OCI-LY1 (cell line): Measurements from ENCODE around the gene SOWAHB.
"Not testable (repeated sequence)": the region's sequence is repeated elsewhere in the genome, so short reads cannot be mapped to it uniquely, and the experiment has no call there.

ENCODE experiments used
- H2AFZ ChIP-seq: fragments of 200-600 bp; sonication (generic), shearing (Covaris generic); 2 replicates; pipeline ENCODE4 v1.6.0; 2014; ENCODE audit warnings: antibody characterized with exemption, mild to moderate bottlenecking, low read length
- H3F3A ChIP-seq: fragments of 200-600 bp; sonication (generic), shearing (Covaris generic); 2 replicates; pipeline ENCODE4 v1.6.0; 2014; ENCODE audit warnings: mild to moderate bottlenecking, antibody characterized with exemption, low read length, moderate library complexity; ENCODE audit not compliant: insufficient read depth
- H3K27ac ChIP-seq: fragments of 200-600 bp; sonication (generic); 2 replicates; pipeline ENCODE4 v1.5.1; 2014; ENCODE audit warnings: low read length, mixed run types, mild to moderate bottlenecking, low read depth; ENCODE audit not compliant: poor library complexity, severe bottlenecking
- H3K27me3 ChIP-seq: fragments of 200-600 bp; sonication (generic); 2 replicates; pipeline ENCODE4 v1.6.0; 2014; ENCODE audit warnings: antibody characterized with exemption, mild to moderate bottlenecking, low read length, moderate library complexity; ENCODE audit not compliant: insufficient read depth
- H3K36me3 ChIP-seq: fragments of 200-600 bp; sonication (generic); 2 replicates; pipeline ENCODE4 v1.6.1; 2014; ENCODE audit warnings: mild to moderate bottlenecking, antibody characterized with exemption, low read length, moderate library complexity, mixed read lengths; ENCODE audit not compliant: insufficient read depth
- H3K4me1 ChIP-seq: fragments of 200-600 bp; sonication (generic); 2 replicates; pipeline ENCODE4 v1.5.1; 2014; ENCODE audit warnings: mild to moderate bottlenecking, low read length, moderate library complexity; ENCODE audit not compliant: insufficient read depth, severe bottlenecking
- H3K4me2 ChIP-seq: fragments of 200-600 bp; sonication (generic), shearing (Covaris generic); 2 replicates; pipeline ENCODE4 v1.6.1; 2014; ENCODE audit warnings: low read length
- H3K4me3 ChIP-seq: fragments of 200-600 bp; sonication (generic); 2 replicates; pipeline ENCODE4 v1.5.1; 2014; ENCODE audit warnings: low read length, low read depth, mild to moderate bottlenecking, mixed read lengths; ENCODE audit not compliant: poor library complexity, severe bottlenecking
- H3K79me2 ChIP-seq: fragments of 200-600 bp; shearing (Covaris generic); 2 replicates; pipeline ENCODE4 v1.6.1; 2016; ENCODE audit warnings: mixed run types, low read length, mixed read lengths; ENCODE audit not compliant: insufficient read depth
- H3K9ac ChIP-seq: fragments of 200-600 bp; sonication (generic), shearing (Covaris generic); 2 replicates; pipeline ENCODE4 v1.6.1; 2014; ENCODE audit warnings: mild to moderate bottlenecking, low read length, mixed read lengths
- H3K9me2 ChIP-seq: fragments of 200-600 bp; sonication (generic), shearing (Covaris generic); 2 replicates; pipeline ENCODE4 v1.6.1; 2014; ENCODE audit warnings: low read depth, mild to moderate bottlenecking, low read length, mixed read lengths
- H3K9me3 ChIP-seq: fragments of 200-600 bp; shearing (Covaris generic); 2 replicates; pipeline ENCODE4 v1.6.1; 2014; ENCODE audit warnings: low read length, mixed read lengths
- H4K20me1 ChIP-seq: fragments of 200-600 bp; sonication (generic), shearing (Covaris generic); 2 replicates; pipeline ENCODE4 v1.6.0; 2016; ENCODE audit warnings: mild to moderate bottlenecking, low read length; ENCODE audit not compliant: insufficient read depth
- EZH2 ChIP-seq: fragments of 200-600 bp; sonication (generic), shearing (Covaris generic); IDR thresholded peaks from 2 replicates; pipeline ENCODE4 v1.8.0; 2017; ENCODE audit warnings: borderline replicate concordance, mixed run types, mild to moderate bottlenecking, antibody characterized with exemption, low read length, moderate library complexity, mixed read lengths
- TF ChIP-seq, protein P1 (sequence below): fragments of 200-600 bp; sonication (generic), shearing (Covaris generic); IDR thresholded peaks from 2 replicates; pipeline ENCODE4 v1.5.1; 2017; ENCODE audit warnings: mild to moderate bottlenecking, antibody characterized with exemption, low read length, moderate library complexity, mixed read lengths

The SOWAHB gene

GRCh38 chr4:76881375-76881774 is 16.6 kb downstream of the SOWAHB start:
- no peaks in the 10 kb centered on the region for H3K27me3 ChIP-seq

GRCh38 chr4:76879731-76880364 is 18.1 kb downstream of the SOWAHB start:
- Histone ChIP-seq H3K36me3 (no peaks in the 10 kb centered on the region), H2AFZ (no peak overlapping the region), H3K4me2 (no peak overlapping the region), H3K9me2 (no peaks in the 10 kb centered on the region), H3K4me1 (no peaks in the 10 kb centered on the region), H3K27ac (no peak overlapping the region), H4K20me1 (no peaks in the 10 kb centered on the region), H3F3A (no peaks in the 10 kb centered on the region), H3K9ac (no peak overlapping the region), H3K79me2 (no peaks in the 10 kb centered on the region), H3K4me3 (no peak overlapping the region), H3K9me3 (no peaks in the 10 kb centered on the region), H3K27me3 (no peaks in the 10 kb centered on the region)
- TF ChIP-seq, protein P1, sequence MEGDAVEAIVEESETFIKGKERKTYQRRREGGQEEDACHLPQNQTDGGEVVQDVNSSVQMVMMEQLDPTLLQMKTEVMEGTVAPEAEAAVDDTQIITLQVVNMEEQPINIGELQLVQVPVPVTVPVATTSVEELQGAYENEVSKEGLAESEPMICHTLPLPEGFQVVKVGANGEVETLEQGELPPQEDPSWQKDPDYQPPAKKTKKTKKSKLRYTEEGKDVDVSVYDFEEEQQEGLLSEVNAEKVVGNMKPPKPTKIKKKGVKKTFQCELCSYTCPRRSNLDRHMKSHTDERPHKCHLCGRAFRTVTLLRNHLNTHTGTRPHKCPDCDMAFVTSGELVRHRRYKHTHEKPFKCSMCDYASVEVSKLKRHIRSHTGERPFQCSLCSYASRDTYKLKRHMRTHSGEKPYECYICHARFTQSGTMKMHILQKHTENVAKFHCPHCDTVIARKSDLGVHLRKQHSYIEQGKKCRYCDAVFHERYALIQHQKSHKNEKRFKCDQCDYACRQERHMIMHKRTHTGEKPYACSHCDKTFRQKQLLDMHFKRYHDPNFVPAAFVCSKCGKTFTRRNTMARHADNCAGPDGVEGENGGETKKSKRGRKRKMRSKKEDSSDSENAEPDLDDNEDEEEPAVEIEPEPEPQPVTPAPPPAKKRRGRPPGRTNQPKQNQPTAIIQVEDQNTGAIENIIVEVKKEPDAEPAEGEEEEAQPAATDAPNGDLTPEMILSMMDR = no peak
- no peak for TF ChIP-seq EZH2

More at GRCh38 chr4:76881375-76881774, 16.6 kb downstream of the SOWAHB start:
- no peak overlapping the region for H3K4me3 ChIP-seq
- H3K79me2 ChIP-seq = no peaks in the 10 kb centered on the region
- H4K20me1 ChIP-seq = no peaks in the 10 kb centered on the region
- no peaks in the 10 kb centered on the region for H3K9me2 ChIP-seq
- no peaks in the 10 kb centered on the region for H3K36me3 ChIP-seq
- H3K9ac ChIP-seq = no peak overlapping the region
- H3K4me2 ChIP-seq = no peak overlapping the region
- H3K27ac ChIP-seq = no peak overlapping the region
- no peak overlapping the region for H2AFZ ChIP-seq
- no peak for TF ChIP-seq EZH2
- TF ChIP-seq, protein P1 = no peak
- H3F3A ChIP-seq = no peaks in the 10 kb centered on the region
- H3K9me3 ChIP-seq = no peaks in the 10 kb centered on the region
- H3K4me1 ChIP-seq = no peaks in the 10 kb centered on the region

GRCh38 chr4:76878641-76879165 is 19.2 kb downstream of the SOWAHB start:
- not testable (repeated sequence) for H3K9me3 ChIP-seq, H3K4me1 ChIP-seq, H4K20me1 ChIP-seq, H3K27me3 ChIP-seq, H2AFZ ChIP-seq, H3K27ac ChIP-seq, H3K79me2 ChIP-seq, H3K9me2 ChIP-seq, H3K9ac ChIP-seq, H3K4me2 ChIP-seq, H3K36me3 ChIP-seq, H3K4me3 ChIP-seq, H3F3A ChIP-seq

DNA sequence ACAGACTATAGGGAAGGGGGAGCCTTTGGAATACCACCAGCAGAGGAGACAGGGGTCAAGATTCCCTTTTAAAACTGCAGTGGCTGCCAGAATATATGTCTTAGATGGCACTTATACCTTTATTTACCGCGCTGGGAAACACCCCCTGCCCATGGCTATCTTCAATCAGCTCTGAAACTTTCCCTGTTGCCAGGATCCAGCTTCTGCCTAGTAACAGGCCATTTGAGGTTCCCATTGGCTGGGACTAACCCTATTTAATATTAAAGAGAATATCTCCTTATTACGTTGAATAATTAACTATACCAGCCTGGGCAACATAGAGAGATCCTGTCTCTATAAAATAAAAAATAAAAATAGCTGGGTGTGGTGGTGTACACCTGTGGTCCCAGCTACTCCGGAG is 23.8 kb downstream of the SOWAHB start:
- H3K4me1 ChIP-seq = no peaks in the 10 kb centered on the region
- no peak for TF ChIP-seq EZH2
- TF ChIP-seq, protein P1 = no peak

More for the DNA sequence above, 23.8 kb downstream of the SOWAHB start:
- Histone ChIP-seq H3K4me3 (no peak overlapping the region), H3K9me2 (no peaks in the 10 kb centered on the region), H3K4me2 (no peak overlapping the region), H3K27me3 (no peaks in the 10 kb centered on the region), H3F3A (no peaks in the 10 kb centered on the region), H3K9ac (no peak overlapping the region), H3K79me2 (no peaks in the 10 kb centered on the region), H3K27ac (no peak overlapping the region), H4K20me1 (no peaks in the 10 kb centered on the region), H3K9me3 (no peaks in the 10 kb centered on the region), H3K36me3 (no peaks in the 10 kb centered on the region), H2AFZ (no peak overlapping the region)
